ENCODE results near the gene PCDHB11.
"Not testable (repeated sequence)": the region's sequence is repeated elsewhere in the genome, so short reads cannot be mapped to it uniquely, and the experiment has no call there.

GRCh38 chr5:141157356-141157755, 42.1 kb upstream of the PCDHB11 start:
- TF ChIP-seq, protein P1, sequence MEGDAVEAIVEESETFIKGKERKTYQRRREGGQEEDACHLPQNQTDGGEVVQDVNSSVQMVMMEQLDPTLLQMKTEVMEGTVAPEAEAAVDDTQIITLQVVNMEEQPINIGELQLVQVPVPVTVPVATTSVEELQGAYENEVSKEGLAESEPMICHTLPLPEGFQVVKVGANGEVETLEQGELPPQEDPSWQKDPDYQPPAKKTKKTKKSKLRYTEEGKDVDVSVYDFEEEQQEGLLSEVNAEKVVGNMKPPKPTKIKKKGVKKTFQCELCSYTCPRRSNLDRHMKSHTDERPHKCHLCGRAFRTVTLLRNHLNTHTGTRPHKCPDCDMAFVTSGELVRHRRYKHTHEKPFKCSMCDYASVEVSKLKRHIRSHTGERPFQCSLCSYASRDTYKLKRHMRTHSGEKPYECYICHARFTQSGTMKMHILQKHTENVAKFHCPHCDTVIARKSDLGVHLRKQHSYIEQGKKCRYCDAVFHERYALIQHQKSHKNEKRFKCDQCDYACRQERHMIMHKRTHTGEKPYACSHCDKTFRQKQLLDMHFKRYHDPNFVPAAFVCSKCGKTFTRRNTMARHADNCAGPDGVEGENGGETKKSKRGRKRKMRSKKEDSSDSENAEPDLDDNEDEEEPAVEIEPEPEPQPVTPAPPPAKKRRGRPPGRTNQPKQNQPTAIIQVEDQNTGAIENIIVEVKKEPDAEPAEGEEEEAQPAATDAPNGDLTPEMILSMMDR (IDR thresholded peaks at IDR 0.05 in 4 of 5, conservative IDR thresholded peaks at IDR 0.05 in 1 of 5): not testable (repeated sequence)
- TF ChIP-seq POLR2A (IDR thresholded peaks at IDR 0.05): not testable (repeated sequence)

All from gastrocnemius medialis (tissue), 4 donors.